ENCODE data around the gene EPHB2. TPM values are rescaled to one million over a fixed set of nuclear protein-coding genes. Genes with fewer than 3 reads are reported as not detected.
A peak's percentile ranks its signal among the peaks of the same experiment; 100 is the strongest.

The EPHB2 gene
- total and polyA plus RNA-seq, 2 donors (not counting 3 experiments of a cell fraction or from before 2014, with no cell fraction given) = 50.8 to 69.1 TPM

GRCh38 chr1:22784737-22785136 is 74.1 kb downstream of the EPHB2 start:
- CTCF ChIA-PET = interaction anchor here (1.3 kb wide), 1 partner anchor 77 kb away, joined by 4 read pairs; no protein-coding TSS in a partner anchor
- no peak for FAIRE-seq

More at GRCh38 chr1:22784737-22785136, 74.1 kb downstream of the EPHB2 start:
- Histone ChIP-seq H3K9me3 (replicated peaks; ENCODE audit: control insufficient read depth, insufficient read depth, low read length) (no peaks in the 10 kb centered on the region), H3K4me3 (replicated peaks in 1 of 3; ENCODE audit: insufficient read depth in 1 of 3, low read depth in 1 of 3, low read length in 3 of 3) (no peak overlapping the region), H3K9me1 (replicated peaks; ENCODE audit: control insufficient read depth, extremely low read depth, insufficient read depth, low read length) (no peaks in the 10 kb centered on the region), H3K4me2 (ENCODE audit: insufficient read depth, low read length) (no peak overlapping the region), H3K9ac (replicated peaks; ENCODE audit: extremely low read depth, insufficient read depth, low read length) (no peak overlapping the region), H3K79me2 (ENCODE audit: control insufficient read depth, insufficient read depth, low read length) (peaks cover 7% of the 10 kb centered on the region), H3K36me3 (ENCODE audit: control insufficient read depth in 2 of 2, extremely low read depth in 1 of 2, insufficient read depth in 2 of 2, low read length in 2 of 2) (peaks cover 2 to 8% of the 10 kb centered on the region in 2 experiments), H4K20me1 (replicated peaks; ENCODE audit: control insufficient read depth, extremely low read depth, insufficient read depth, low read length) (no peaks in the 10 kb centered on the region), H3K27ac (ENCODE audit: insufficient read depth, low read depth, low read length) (no peak overlapping the region), H2AFZ (ENCODE audit: low read depth, low read length) (no peak overlapping the region), H3K4me1 (ENCODE audit: control insufficient read depth, extremely low read depth, insufficient read depth, low read length) (no peaks in the 10 kb centered on the region), H3K27me3 (ENCODE audit: control insufficient read depth in 2 of 2, insufficient read depth in 2 of 2, low read length in 2 of 2) (no peaks in the 10 kb centered on the region)
- intact Hi-C loops (cut with micrococcal nuclease) (no loop called here), dilution Hi-C loops (cut with MboI; ENCODE audit: extremely low pct_ligation_motif_present, low sequenced_read_pairs) (no loop called here)
- BruUV-seq (replicated peaks) = TSS peak; percentile 74
- DNase-seq (ENCODE audit: low read depth, low spot score) = no peak
- POLR2A ChIA-PET = no interaction called here
- TF ChIP-seq POLR2A (IDR thresholded peaks at IDR 0.05; ENCODE audit: low read depth, low read length) (no peak), MAX (IDR thresholded peaks at IDR 0.05; ENCODE audit: insufficient read depth, insufficient read length) (no peak), POLR2AphosphoS5 (IDR thresholded peaks at IDR 0.05; ENCODE audit: insufficient read depth, low read depth, low read length) (no peak), JUN (IDR thresholded peaks at IDR 0.05; ENCODE audit: borderline replicate concordance, insufficient read depth, insufficient read length, low read depth) (no peak), FOS (IDR thresholded peaks at IDR 0.05; ENCODE audit: borderline replicate concordance, insufficient read depth, low read length) (no peak), EZH2 (IDR thresholded peaks at IDR 0.05; ENCODE audit: borderline replicate concordance, low read depth, low read length, severe bottlenecking) (no peak), GATA2 (IDR thresholded peaks at IDR 0.05; ENCODE audit: insufficient read depth, insufficient read length, low read depth, low read length) (no peak), MYC (IDR thresholded peaks at IDR 0.05; ENCODE audit: low read depth, low read length) (no peak)
- TF ChIP-seq, protein P1, sequence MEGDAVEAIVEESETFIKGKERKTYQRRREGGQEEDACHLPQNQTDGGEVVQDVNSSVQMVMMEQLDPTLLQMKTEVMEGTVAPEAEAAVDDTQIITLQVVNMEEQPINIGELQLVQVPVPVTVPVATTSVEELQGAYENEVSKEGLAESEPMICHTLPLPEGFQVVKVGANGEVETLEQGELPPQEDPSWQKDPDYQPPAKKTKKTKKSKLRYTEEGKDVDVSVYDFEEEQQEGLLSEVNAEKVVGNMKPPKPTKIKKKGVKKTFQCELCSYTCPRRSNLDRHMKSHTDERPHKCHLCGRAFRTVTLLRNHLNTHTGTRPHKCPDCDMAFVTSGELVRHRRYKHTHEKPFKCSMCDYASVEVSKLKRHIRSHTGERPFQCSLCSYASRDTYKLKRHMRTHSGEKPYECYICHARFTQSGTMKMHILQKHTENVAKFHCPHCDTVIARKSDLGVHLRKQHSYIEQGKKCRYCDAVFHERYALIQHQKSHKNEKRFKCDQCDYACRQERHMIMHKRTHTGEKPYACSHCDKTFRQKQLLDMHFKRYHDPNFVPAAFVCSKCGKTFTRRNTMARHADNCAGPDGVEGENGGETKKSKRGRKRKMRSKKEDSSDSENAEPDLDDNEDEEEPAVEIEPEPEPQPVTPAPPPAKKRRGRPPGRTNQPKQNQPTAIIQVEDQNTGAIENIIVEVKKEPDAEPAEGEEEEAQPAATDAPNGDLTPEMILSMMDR (IDR thresholded peaks at IDR 0.05; ENCODE audit: extremely low read depth in 1 of 2, insufficient read depth in 1 of 2, low read depth in 1 of 2, low read length in 2 of 2) = no peak
